Neural cell (in vitro differentiated cells): ENCODE measurements around the gene SYNE3. TPM values are rescaled to one million over a fixed set of nuclear protein-coding genes. Genes with fewer than 3 reads are reported as not detected.

Experiments
- H2AFZ ChIP-seq: fragments of 200-600, 300-800 bp; sonication (generic), shearing (Covaris generic); 2 replicates; pipeline ENCODE4 v1.6.0; 2014; ENCODE audit warnings: low read depth, mild to moderate bottlenecking, antibody characterized with exemption, low read length, moderate library complexity
- H3F3A ChIP-seq: fragments of 200-600 bp; shearing (Covaris generic); 2 replicates; pipeline ENCODE4 v1.6.1; 2016; ENCODE audit warnings: mild to moderate bottlenecking, moderate library complexity, mixed read lengths, antibody characterized with exemption, low read length; ENCODE audit not compliant: insufficient read depth, poor library complexity, severe bottlenecking
- H3K27ac ChIP-seq: fragments of 200-600, 300-800 bp; sonication (generic), shearing (Covaris generic); 2 replicates; pipeline ENCODE4 v1.5.1; 2014; ENCODE audit warnings: mild to moderate bottlenecking, low read length, moderate library complexity
- H3K27me3 ChIP-seq: fragments of 300-800, 200-600 bp; sonication (generic), shearing (Covaris generic); 2 replicates; pipeline ENCODE4 v1.6.0; 2014; ENCODE audit warnings: mild to moderate bottlenecking, low read depth, low read length, moderate library complexity; ENCODE audit not compliant: insufficient read depth
- H3K36me3 ChIP-seq: fragments of 300-800, 200-600 bp; sonication (generic), shearing (Covaris generic); 2 replicates; pipeline ENCODE4 v1.5.1; 2014; ENCODE audit warnings: mild to moderate bottlenecking, antibody characterized with exemption, low read length, moderate library complexity; ENCODE audit not compliant: insufficient read depth
- H3K4me2 ChIP-seq: fragments of 300-800, 200-600 bp; sonication (generic), shearing (Covaris generic); 2 replicates; pipeline ENCODE4 v1.6.0; 2014; ENCODE audit warnings: mild to moderate bottlenecking, low read length
- H3K4me3 ChIP-seq: fragments of 300-800, 200-600 bp; sonication (generic), shearing (Covaris generic); 2 replicates; pipeline ENCODE4 v1.5.1; 2014; ENCODE audit warnings: mild to moderate bottlenecking, low read length, moderate library complexity
- H3K79me2 ChIP-seq: fragments of 200-600 bp; shearing (Covaris generic); replicated peaks from 2 replicates; pipeline ENCODE4 v1.6.0; 2014; ENCODE audit warnings: mild to moderate bottlenecking, low read length, moderate library complexity; ENCODE audit not compliant: insufficient read depth
- H3K9ac ChIP-seq: fragments of 300-800, 200-600 bp; sonication (generic), shearing (Covaris generic); 2 replicates; pipeline ENCODE4 v1.6.1; 2016; ENCODE audit warnings: mild to moderate bottlenecking, low read length, mixed read lengths
- H3K9me2 ChIP-seq: fragments of 200-600 bp; shearing (Covaris generic); 2 replicates; pipeline ENCODE4 v1.6.1; 2016; ENCODE audit warnings: mild to moderate bottlenecking, low read length, mixed read lengths; ENCODE audit not compliant: insufficient read depth
- H3K9me3 ChIP-seq: fragments of 200-600, 300-800 bp; sonication (generic), shearing (Covaris generic); 2 replicates; pipeline ENCODE4 v1.6.1; 2016; ENCODE audit warnings: mild to moderate bottlenecking, mixed run types, low read length, moderate library complexity, mixed read lengths
- H4K20me1 ChIP-seq: fragments of 200-600 bp; shearing (Covaris generic); 2 replicates; pipeline ENCODE4 v1.6.1; 2016; ENCODE audit warnings: mild to moderate bottlenecking, mixed run types; ENCODE audit not compliant: insufficient read depth
- CTCF ChIP-seq: fragments of 450-650 bp; IDR thresholded peaks from 2 replicates; pipeline ENCODE4 v1.5.1; 2014; ENCODE audit warnings: antibody characterized with exemption, mild to moderate bottlenecking, moderate library complexity; ENCODE audit not compliant: poor library complexity, severe bottlenecking
- EP300 ChIP-seq: fragments of 450-650 bp; conservative IDR thresholded peaks from 2 replicates; pipeline ENCODE4 v1.6.1; 2014; ENCODE audit warnings: antibody characterized with exemption, mild to moderate bottlenecking, moderate library complexity; ENCODE audit not compliant: poor library complexity, severe bottlenecking
- EZH2 ChIP-seq: fragments of 200-600, 300-800 bp; shearing (Covaris generic), sonication (generic); IDR thresholded peaks from 2 replicates; pipeline ENCODE4 v1.6.1; 2014; ENCODE audit warnings: antibody characterized with exemption, low read length, borderline replicate concordance, mild to moderate bottlenecking; ENCODE audit not compliant: insufficient read depth, poor library complexity, severe bottlenecking
- MXI1 ChIP-seq: fragments of 450-650 bp; conservative IDR thresholded peaks from 2 replicates; pipeline ENCODE4 v1.6.1; 2014; ENCODE audit warnings: antibody characterized with exemption, mild to moderate bottlenecking; ENCODE audit not compliant: poor library complexity, severe bottlenecking
- POLR2AphosphoS5 ChIP-seq: IDR thresholded peaks from 2 replicates; pipeline ENCODE4 v1.6.1; 2012
- RAD21 ChIP-seq: fragments of 450-650 bp; conservative IDR thresholded peaks from 2 replicates; pipeline ENCODE4 v1.6.1; 2014; ENCODE audit warnings: antibody characterized with exemption, mild to moderate bottlenecking, moderate library complexity
- REST ChIP-seq: IDR thresholded peaks from 2 replicates; pipeline ENCODE4 v1.6.1; 2012; ENCODE audit warnings: borderline replicate concordance
- SMC3 ChIP-seq: fragments of 450-650 bp; conservative IDR thresholded peaks from 2 replicates; pipeline ENCODE4 v1.6.1; 2014; ENCODE audit warnings: antibody characterized with exemption, mild to moderate bottlenecking, moderate library complexity; ENCODE audit not compliant: poor library complexity
- TAF1 ChIP-seq: IDR thresholded peaks from 2 replicates; pipeline ENCODE4 v1.6.1; 2012; ENCODE audit warnings: low read depth
- polyA plus RNA-seq: library from polyadenylated mRNA; depleted of rRNA; stranded (reverse); fragments of >200 nt; gene quantifications from 2 replicates; pipeline ENCODE4 v1.2.3, GENCODE V29; 2014

SYNE3 gene
- polyA plus RNA-seq, 1 donor from 2014 or later, result 0.35 TPM

- Histone ChIP-seq H4K20me1 (no peaks in the 10 kb centered on the region), H3K4me2 (no peak overlapping the region), H3F3A (no peaks in the 10 kb centered on the region), H3K9ac (no peak overlapping the region), H3K27me3 (peaks cover 3% of the 10 kb centered on the region), H3K9me3 (no peaks in the 10 kb centered on the region), H3K4me3 (no peak overlapping the region), H3K9me2 (no peaks in the 10 kb centered on the region), H2AFZ (no peak overlapping the region), H3K79me2 (no peaks in the 10 kb centered on the region), H3K27ac (no peak overlapping the region), H3K36me3 (no peaks in the 10 kb centered on the region)
- TF ChIP-seq TAF1, result no peak
- TF ChIP-seq MXI1, result no peak
- TF ChIP-seq POLR2AphosphoS5, result no peak
- no peak for TF ChIP-seq EZH2
- no peak for TF ChIP-seq EP300
- TF ChIP-seq SMC3, result no peak
- no peak for TF ChIP-seq RAD21
- TF ChIP-seq CTCF, result no peak
- TF ChIP-seq REST, result no peak
Measured at GRCh38 chr14:95522116-95522515, 5.7 kb upstream of the SYNE3 start.

GRCh38 chr14:95521001-95521400 lies 4.6 kb upstream of the SYNE3 start:
- no peaks in the 10 kb centered on the region for H3K79me2 ChIP-seq
- no peaks in the 10 kb centered on the region for H4K20me1 ChIP-seq
- H3K27ac ChIP-seq, result no peak overlapping the region
- no peaks in the 10 kb centered on the region for H3K9me2 ChIP-seq
- H2AFZ ChIP-seq, result no peak overlapping the region
- TF ChIP-seq EP300, result no peak
- TF ChIP-seq CTCF, result no peak
- TF ChIP-seq EZH2, result no peak
- TF ChIP-seq MXI1, result no peak
- no peak for TF ChIP-seq SMC3
- TF ChIP-seq RAD21, result no peak
- no peak for TF ChIP-seq TAF1
- no peak for TF ChIP-seq REST
- no peak for TF ChIP-seq POLR2AphosphoS5
- H3K4me2 ChIP-seq, result no peak overlapping the region
- H3K27me3 ChIP-seq, result peaks cover 5% of the 10 kb centered on the region
- no peaks in the 10 kb centered on the region for H3F3A ChIP-seq
- H3K9ac ChIP-seq, result no peak overlapping the region
- no peak overlapping the region for H3K4me3 ChIP-seq
- no peaks in the 10 kb centered on the region for H3K9me3 ChIP-seq
- H3K36me3 ChIP-seq, result no peaks in the 10 kb centered on the region
